Endothelial cell of umbilical vein (primary cell): ENCODE data around the gene PRKG1. TPM values are rescaled to one million over a fixed set of nuclear protein-coding genes. Genes with fewer than 3 reads are reported as not detected.

ENCODE experiments used
- BruUV-seq: library from RNA; stranded (reverse); fragments of 400-500 nt; replicated peaks from 2 replicates; lab custom pipeline; 2021; lab: Mats Ljungman, UMichigan
- CTCF ChIA-PET: fragments of 300-600, 350-600 bp; sonication (Branson Sonifier 250); formaldehyde crosslinking; loops from one replicate; lab custom pipeline; 2021; ENCODE audit warnings: antibody characterized with exemption, inconsistent platforms; lab: Charles Lee
- POLR2A ChIA-PET: fragments of 300-600, 350-600 bp; sonication (Branson Sonifier 250); formaldehyde crosslinking; loops from one replicate; lab custom pipeline; 2021; ENCODE audit warnings: antibody characterized with exemption, inconsistent platforms; lab: Charles Lee
- DNase-seq: peaks from one replicate; pipeline ENCODE4 v3.0.0-alpha.2; 2011; ENCODE audit warnings: low read depth, low spot score
- FAIRE-seq: peaks from 2 replicates; lab custom pipeline; 2011; peaks lifted over from hg19 to GRCh38; lab: Jason Lieb, UNC
- H2AFZ ChIP-seq: 2 replicates; pipeline ENCODE4 v1.6.0; 2012; ENCODE audit warnings: low read depth, low read length, control low read depth, inconsistent platforms
- H3K27ac ChIP-seq: 2 replicates; pipeline ENCODE4 v1.5.1; 2011; ENCODE audit warnings: low read depth, mild to moderate bottlenecking, control low read depth, low read length, moderate library complexity; ENCODE audit not compliant: insufficient read depth
- H3K27me3 ChIP-seq, 2 experiments: 2 replicates each; pipeline versions ENCODE4 v1.6.0 to v1.6.1; 2011; ENCODE audit warnings: low read length in 2 of 2, mixed read lengths in 1 of 2; ENCODE audit not compliant: control insufficient read depth in 2 of 2, insufficient read depth in 2 of 2
- H3K36me3 ChIP-seq, 2 experiments: 2 replicates in 1 of 2; 3 replicates in 1 of 2; pipeline ENCODE4 v1.5.1; 2011; ENCODE audit warnings: low read length in 2 of 2, mild to moderate bottlenecking in 1 of 2, moderate library complexity in 1 of 2; ENCODE audit not compliant: control insufficient read depth in 2 of 2, insufficient read depth in 2 of 2; ENCODE audit errors: extremely low read depth in 1 of 2
- H3K4me1 ChIP-seq: 3 replicates; pipeline ENCODE4 v1.5.1; 2011; ENCODE audit warnings: mild to moderate bottlenecking, low read length; ENCODE audit not compliant: control insufficient read depth, insufficient read depth; ENCODE audit errors: extremely low read depth
- H3K4me2 ChIP-seq: 2 replicates; pipeline ENCODE4 v1.6.1; 2011; ENCODE audit warnings: low read length, control low read depth, mixed read lengths; ENCODE audit not compliant: insufficient read depth
- H3K4me3 ChIP-seq, 3 experiments: fragments of 200-600 bp in 1 of 3; sonication (generic), shearing (Covaris generic) in 1 of 3; replicated peaks in 1 of 3; 2 replicates each; pipeline ENCODE4 v1.5.1; 2011 to 2016; ENCODE audit warnings: control low read depth in 3 of 3, low read length in 3 of 3, mild to moderate bottlenecking in 2 of 3, inconsistent platforms in 1 of 3, low read depth in 1 of 3, moderate library complexity in 1 of 3; ENCODE audit not compliant: insufficient read depth in 1 of 3
- H3K79me2 ChIP-seq: 2 replicates; pipeline ENCODE4 v1.6.0; 2012; ENCODE audit warnings: low read length, inconsistent platforms; ENCODE audit not compliant: control insufficient read depth, insufficient read depth
- H3K9ac ChIP-seq: replicated peaks from 2 replicates; pipeline ENCODE3; 2011; ENCODE audit warnings: low read length, control low read depth; ENCODE audit not compliant: insufficient read depth; ENCODE audit errors: extremely low read depth
- H3K9me1 ChIP-seq: replicated peaks from 3 replicates; pipeline ENCODE4 v1.6.0; 2011; ENCODE audit warnings: mild to moderate bottlenecking, low read length; ENCODE audit not compliant: control insufficient read depth, insufficient read depth; ENCODE audit errors: extremely low read depth
- H3K9me3 ChIP-seq: replicated peaks from 2 replicates; pipeline ENCODE4 v1.5.1; 2012; ENCODE audit warnings: low read length, inconsistent platforms; ENCODE audit not compliant: control insufficient read depth, insufficient read depth
- H4K20me1 ChIP-seq: replicated peaks from 2 replicates; pipeline ENCODE3; 2011; ENCODE audit warnings: mild to moderate bottlenecking, low read length; ENCODE audit not compliant: control insufficient read depth, insufficient read depth; ENCODE audit errors: extremely low read depth
- CTCF ChIP-seq, 2 donors: IDR thresholded peaks; 1 replicate in 1 of 2; 2 replicates in 1 of 2; pipeline ENCODE4 v1.5.1; 2011; ENCODE audit warnings: low read length in 2 of 2, mild to moderate bottlenecking in 2 of 2, moderate library complexity in 2 of 2, control low read depth in 1 of 2, inconsistent platforms in 1 of 2, low read depth in 1 of 2; ENCODE audit not compliant: insufficient read depth in 1 of 2; ENCODE audit errors: extremely low read depth in 1 of 2
- EZH2 ChIP-seq: IDR thresholded peaks from 2 replicates; pipeline ENCODE4 v1.6.1; 2012; ENCODE audit warnings: borderline replicate concordance, low read depth, mild to moderate bottlenecking, moderate library complexity, low read length, inconsistent platforms; ENCODE audit not compliant: severe bottlenecking
- FOS ChIP-seq: IDR thresholded peaks from 2 replicates; pipeline ENCODE4 v1.6.1; 2011; ENCODE audit warnings: mild to moderate bottlenecking, low read length, moderate library complexity, borderline replicate concordance; ENCODE audit not compliant: insufficient read depth
- GATA2 ChIP-seq: IDR thresholded peaks from 2 replicates; pipeline ENCODE4 v1.7.0; 2011; ENCODE audit warnings: low read depth, mild to moderate bottlenecking, moderate library complexity, mixed read lengths, low read length; ENCODE audit not compliant: insufficient read length, insufficient read depth
- JUN ChIP-seq: IDR thresholded peaks from 2 replicates; pipeline ENCODE4 v1.6.1; 2011; ENCODE audit warnings: borderline replicate concordance, low read depth; ENCODE audit not compliant: insufficient read length, insufficient read depth
- MAX ChIP-seq: IDR thresholded peaks from 2 replicates; pipeline ENCODE4 v1.6.1; 2011; ENCODE audit not compliant: insufficient read depth, insufficient read length
- MYC ChIP-seq: IDR thresholded peaks from one replicate; pipeline ENCODE4 v1.6.1; 2011; ENCODE audit warnings: mild to moderate bottlenecking, low read depth, low read length
- POLR2A ChIP-seq: IDR thresholded peaks from 2 replicates; pipeline ENCODE4 v1.6.1; 2012; ENCODE audit warnings: low read depth, mild to moderate bottlenecking, control low read depth, low read length
- POLR2AphosphoS5 ChIP-seq: IDR thresholded peaks from 2 replicates; pipeline ENCODE4 v1.6.1; 2012; ENCODE audit warnings: low read depth, mild to moderate bottlenecking, control low read depth, low read length, moderate library complexity; ENCODE audit not compliant: insufficient read depth
- dilution Hi-C: fragments of 300-500 bp; cut with MboI; formaldehyde crosslinking; loops from one replicate; pipeline ENCODE4 v1.15.0; 2019; ENCODE audit warnings: low sequenced_read_pairs; ENCODE audit not compliant: extremely low pct_ligation_motif_present
- intact Hi-C: fragments of 100-400 bp; cut with micrococcal nuclease; formaldehyde crosslinking; loops from one replicate; pipeline ENCODE4 v1.10.0; 2022
- polyA plus RNA-seq, 4 experiments: library from polyadenylated mRNA; depleted of rRNA in 3 of 4; stranded (reverse) in 3 of 4; unstranded in 1 of 4; fragments of >200 nt; gene quantifications; 2 replicates each; pipeline versions ENCODE4 v1.2.1 to v1.2.3, GENCODE V29; 2011 to 2012; ENCODE audit warnings: missing spikeins in 1 of 4
- total RNA-seq: library from RNA; stranded (reverse); gene quantifications from 2 replicates; pipeline ENCODE4 v1.2.3, GENCODE V29; 2021

PRKG1 gene
- total and polyA plus RNA-seq, 2 donors (not counting 3 experiments of a cell fraction or from before 2014, with no cell fraction given), result 0.01 to 0.18 TPM

- Histone ChIP-seq H3K9me3 (no peaks in the 10 kb centered on the region), H3K27ac (no peak overlapping the region), H2AFZ (no peak overlapping the region), H3K9me1 (no peaks in the 10 kb centered on the region), H3K36me3 (no peaks in the 10 kb centered on the region), H3K4me3 (no peak overlapping the region), H4K20me1 (no peaks in the 10 kb centered on the region), H3K27me3 (no peaks in the 10 kb centered on the region), H3K4me1 (peaks cover 14% of the 10 kb centered on the region), H3K4me2 (no peak overlapping the region), H3K79me2 (no peaks in the 10 kb centered on the region), H3K9ac (no peak overlapping the region)
- dilution Hi-C loops, result no loop called here
- CTCF ChIA-PET, result interaction anchor here (1.4 kb wide), 1 partner anchor 316 kb away, joined by 3 read pairs; no protein-coding TSS in a partner anchor
- intact Hi-C loops, result no loop called here
- POLR2A ChIA-PET, result no interaction called here
- no TSS peak for BruUV-seq
- FAIRE-seq (no peak), DNase-seq (no peak)
- TF ChIP-seq GATA2, result no peak
- no peak for TF ChIP-seq MYC
- no peak for TF ChIP-seq FOS
- no peak for TF ChIP-seq POLR2AphosphoS5
- no peak for TF ChIP-seq EZH2
- TF ChIP-seq MAX, result no peak
- no peak for TF ChIP-seq CTCF (IDR thresholded peaks at IDR 0.05; ENCODE audit: extremely low read depth in 1 of 2, insufficient read depth in 1 of 2, low read depth in 1 of 2, low read length in 2 of 2)
- no peak for TF ChIP-seq JUN
- TF ChIP-seq POLR2A, result no peak
These were observed 32.1 kb downstream of the PRKG1 start for GRCh38 chr10:51106311-51106945.
